DOHH2 (cell line): ENCODE data around the gene LDAH.

Experiments used
- H3F3A ChIP-seq: fragments of 200-600 bp; sonication (generic), shearing (Covaris generic); 2 replicates; pipeline ENCODE4 v1.6.0; 2016; ENCODE audit warnings: antibody characterized with exemption, mild to moderate bottlenecking; ENCODE audit not compliant: control insufficient read depth, insufficient read depth
- H3K27ac ChIP-seq: fragments of 200-600 bp; sonication (generic); 2 replicates; pipeline ENCODE4 v1.5.1; 2014; ENCODE audit warnings: low read depth, mild to moderate bottlenecking, low read length, moderate library complexity
- H3K27me3 ChIP-seq: fragments of 200-600 bp; sonication (generic); 2 replicates; pipeline ENCODE4 v1.6.1; 2014; ENCODE audit warnings: mild to moderate bottlenecking, low read length, mixed read lengths; ENCODE audit not compliant: control insufficient read depth
- H3K36me3 ChIP-seq: fragments of 200-600 bp; sonication (generic); 2 replicates; pipeline ENCODE4 v1.6.1; 2014; ENCODE audit warnings: mild to moderate bottlenecking, low read length, moderate library complexity, mixed read lengths; ENCODE audit not compliant: control insufficient read depth
- H3K4me1 ChIP-seq: fragments of 200-600 bp; sonication (generic); 2 replicates; pipeline ENCODE4 v1.6.1; 2014; ENCODE audit warnings: mild to moderate bottlenecking, low read length, mixed read lengths; ENCODE audit not compliant: control insufficient read depth
- H3K4me2 ChIP-seq: fragments of 200-600 bp; sonication (generic); 2 replicates; pipeline ENCODE4 v1.6.0; 2014; ENCODE audit warnings: mild to moderate bottlenecking, low read length, moderate library complexity
- H3K4me3 ChIP-seq: fragments of 200-600 bp; sonication (generic); 2 replicates; pipeline ENCODE4 v1.5.1; 2014; ENCODE audit warnings: mild to moderate bottlenecking, low read length, mixed read lengths
- H3K79me2 ChIP-seq: fragments of 200-600 bp; sonication (generic); 2 replicates; pipeline ENCODE4 v1.6.1; 2014; ENCODE audit warnings: mild to moderate bottlenecking, low read length, mixed read lengths; ENCODE audit not compliant: control insufficient read depth
- H3K9me2 ChIP-seq: fragments of 200-600 bp; sonication (generic); replicated peaks from 2 replicates; pipeline ENCODE4 v1.6.1; 2014; ENCODE audit warnings: mild to moderate bottlenecking, low read length, mixed read lengths; ENCODE audit not compliant: control insufficient read depth
- H3K9me3 ChIP-seq: fragments of 200-600 bp; sonication (generic); 2 replicates; pipeline ENCODE4 v1.6.1; 2014; ENCODE audit warnings: antibody characterized with exemption, low read length, mixed read lengths; ENCODE audit not compliant: control insufficient read depth, insufficient read depth
- H4K20me1 ChIP-seq: fragments of 200-600 bp; sonication (generic); 2 replicates; pipeline ENCODE4 v1.6.0; 2014; ENCODE audit warnings: low read depth, mild to moderate bottlenecking, antibody characterized with exemption, low read length, moderate library complexity; ENCODE audit not compliant: control insufficient read depth, insufficient read depth
- EZH2phosphoT487 ChIP-seq: fragments of 200-600 bp; sonication (generic); IDR thresholded peaks from 2 replicates; pipeline ENCODE4 v1.6.1; 2017; ENCODE audit warnings: borderline replicate concordance, mild to moderate bottlenecking, antibody characterized with exemption, low read length, moderate library complexity, mixed read lengths
- TF ChIP-seq, protein P1 (sequence below): fragments of 200-600 bp; sonication (generic); IDR thresholded peaks from one replicate; pipeline ENCODE4 v1.5.1; 2014; ENCODE audit warnings: antibody characterized with exemption, mild to moderate bottlenecking, low read depth, low read length; ENCODE audit not compliant: poor library complexity, severe bottlenecking

LDAH gene

DNA sequence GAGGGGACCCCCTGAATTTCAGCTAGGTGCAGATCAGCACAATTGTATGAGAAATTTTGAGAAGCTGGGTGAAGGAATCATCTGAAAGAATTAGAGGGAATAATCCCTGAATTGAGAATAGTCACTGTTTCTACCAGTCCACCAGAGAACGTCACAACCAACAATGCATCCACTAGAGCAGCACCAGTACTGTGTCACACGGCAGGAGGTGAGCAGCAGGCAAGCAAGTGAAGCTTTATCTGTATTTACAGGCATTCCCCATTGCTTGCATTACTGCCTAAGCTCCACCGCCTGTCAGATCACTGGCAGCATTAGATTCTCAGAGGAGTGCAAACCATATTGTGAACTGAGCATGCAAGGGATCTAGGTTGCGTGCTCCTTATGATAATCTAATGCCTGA is 115.3 kb downstream of the LDAH start:
- no peaks in the 10 kb centered on the region for H4K20me1 ChIP-seq
- no peaks in the 10 kb centered on the region for H3K36me3 ChIP-seq
- H3K9me3 ChIP-seq = no peaks in the 10 kb centered on the region
- H3K9me2 ChIP-seq = no peaks in the 10 kb centered on the region
- TF ChIP-seq, protein P1, sequence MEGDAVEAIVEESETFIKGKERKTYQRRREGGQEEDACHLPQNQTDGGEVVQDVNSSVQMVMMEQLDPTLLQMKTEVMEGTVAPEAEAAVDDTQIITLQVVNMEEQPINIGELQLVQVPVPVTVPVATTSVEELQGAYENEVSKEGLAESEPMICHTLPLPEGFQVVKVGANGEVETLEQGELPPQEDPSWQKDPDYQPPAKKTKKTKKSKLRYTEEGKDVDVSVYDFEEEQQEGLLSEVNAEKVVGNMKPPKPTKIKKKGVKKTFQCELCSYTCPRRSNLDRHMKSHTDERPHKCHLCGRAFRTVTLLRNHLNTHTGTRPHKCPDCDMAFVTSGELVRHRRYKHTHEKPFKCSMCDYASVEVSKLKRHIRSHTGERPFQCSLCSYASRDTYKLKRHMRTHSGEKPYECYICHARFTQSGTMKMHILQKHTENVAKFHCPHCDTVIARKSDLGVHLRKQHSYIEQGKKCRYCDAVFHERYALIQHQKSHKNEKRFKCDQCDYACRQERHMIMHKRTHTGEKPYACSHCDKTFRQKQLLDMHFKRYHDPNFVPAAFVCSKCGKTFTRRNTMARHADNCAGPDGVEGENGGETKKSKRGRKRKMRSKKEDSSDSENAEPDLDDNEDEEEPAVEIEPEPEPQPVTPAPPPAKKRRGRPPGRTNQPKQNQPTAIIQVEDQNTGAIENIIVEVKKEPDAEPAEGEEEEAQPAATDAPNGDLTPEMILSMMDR = no peak
- no peak for TF ChIP-seq EZH2phosphoT487
- H3K4me3 ChIP-seq = no peak overlapping the region
- H3F3A ChIP-seq = no peaks in the 10 kb centered on the region
- H3K79me2 ChIP-seq = peaks cover 6% of the 10 kb centered on the region
- H3K4me2 ChIP-seq = no peak overlapping the region
- H3K4me1 ChIP-seq = peaks cover 6% of the 10 kb centered on the region
- H3K27ac ChIP-seq = no peak overlapping the region
- no peaks in the 10 kb centered on the region for H3K27me3 ChIP-seq

DNA sequence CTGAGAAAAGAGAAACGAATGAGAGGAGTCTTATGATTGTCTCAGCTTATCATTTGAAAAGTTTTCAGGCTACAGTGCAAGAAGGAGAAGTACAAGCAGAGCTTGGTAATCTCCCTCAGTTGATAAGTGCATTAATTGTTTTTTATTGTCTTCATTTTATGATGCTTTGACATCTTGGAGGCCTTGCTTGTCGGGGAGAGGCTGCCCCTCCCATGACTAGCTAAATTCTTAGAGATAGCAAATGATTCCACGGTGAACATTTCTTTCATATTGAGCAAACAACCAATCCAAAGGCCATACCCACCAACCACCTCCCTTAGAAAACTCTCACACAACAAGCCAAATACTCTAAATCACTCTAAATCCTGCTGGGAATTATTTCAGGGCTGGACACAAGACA is 116.1 kb downstream of the LDAH start:
- Histone ChIP-seq H3K9me2 (no peaks in the 10 kb centered on the region), H3K4me2 (no peak overlapping the region), H3F3A (no peaks in the 10 kb centered on the region), H3K4me3 (no peak overlapping the region), H3K27me3 (no peaks in the 10 kb centered on the region), H3K36me3 (no peaks in the 10 kb centered on the region), H4K20me1 (no peaks in the 10 kb centered on the region), H3K9me3 (no peaks in the 10 kb centered on the region), H3K4me1 (peaks cover 6% of the 10 kb centered on the region), H3K79me2 (peaks cover 6% of the 10 kb centered on the region), H3K27ac (no peak overlapping the region)
- TF ChIP-seq, protein P1 = no peak
- no peak for TF ChIP-seq EZH2phosphoT487

DNA sequence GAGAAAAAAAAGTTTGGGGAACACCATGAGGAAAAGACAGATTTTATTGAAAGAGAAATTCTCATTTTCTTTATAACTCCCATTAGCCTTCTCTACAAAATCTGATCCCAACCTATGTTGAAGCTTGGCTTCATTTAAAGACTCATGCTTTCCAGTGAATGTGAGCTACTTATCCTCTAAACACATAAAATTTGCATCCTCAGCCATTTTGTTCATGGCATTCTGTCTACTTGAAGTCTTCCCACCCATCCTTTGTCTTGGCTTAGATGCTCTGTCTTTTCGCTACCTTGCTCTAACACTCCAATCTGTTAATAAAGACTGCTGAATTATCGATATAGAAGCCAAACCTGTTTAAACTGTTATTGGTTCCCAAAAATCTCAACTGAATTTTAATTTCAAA is 116.7 kb downstream of the LDAH start:
- no peaks in the 10 kb centered on the region for H4K20me1 ChIP-seq
- H3K27me3 ChIP-seq = no peaks in the 10 kb centered on the region
- H3K9me3 ChIP-seq = no peaks in the 10 kb centered on the region
- peaks cover 6% of the 10 kb centered on the region for H3K4me1 ChIP-seq
- H3K79me2 ChIP-seq = peaks cover 6% of the 10 kb centered on the region
- no peak for TF ChIP-seq EZH2phosphoT487
- TF ChIP-seq, protein P1 = no peak
- H3F3A ChIP-seq = no peaks in the 10 kb centered on the region
- H3K4me3 ChIP-seq = no peak overlapping the region
- H3K9me2 ChIP-seq = no peaks in the 10 kb centered on the region
- H3K36me3 ChIP-seq = no peaks in the 10 kb centered on the region
- H3K27ac ChIP-seq = no peak overlapping the region
- H3K4me2 ChIP-seq = no peak overlapping the region

DNA sequence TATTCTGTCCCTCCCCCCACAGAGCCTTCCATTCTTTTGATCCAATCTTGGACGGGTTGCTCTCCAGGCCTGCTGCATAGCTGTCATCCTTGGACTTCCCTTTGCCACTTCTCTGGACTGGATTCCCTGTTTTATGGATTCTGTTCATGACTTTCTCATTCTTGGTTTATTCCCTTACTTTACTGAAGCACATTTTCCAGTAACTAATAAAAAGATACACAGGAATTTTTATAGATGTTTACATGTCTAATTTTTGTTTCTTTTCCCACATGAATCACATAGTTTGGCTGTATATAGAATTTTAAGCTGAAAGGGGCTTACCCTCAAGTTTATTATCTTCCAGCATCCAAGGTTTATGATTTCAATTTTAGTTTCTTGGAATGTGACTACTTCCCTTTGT is 118.0 kb downstream of the LDAH start:
- Histone ChIP-seq H3K4me2 (no peak overlapping the region), H3K4me1 (peaks cover 7% of the 10 kb centered on the region), H4K20me1 (no peaks in the 10 kb centered on the region), H3K27ac (no peak overlapping the region), H3K36me3 (peaks cover 2% of the 10 kb centered on the region), H3K27me3 (no peaks in the 10 kb centered on the region), H3K4me3 (no peak overlapping the region), H3K9me2 (no peaks in the 10 kb centered on the region), H3K79me2 (peaks cover 6% of the 10 kb centered on the region), H3K9me3 (no peaks in the 10 kb centered on the region), H3F3A (no peaks in the 10 kb centered on the region)
- TF ChIP-seq EZH2phosphoT487 = no peak
- TF ChIP-seq, protein P1 = no peak
